GM19240 (cell line): ENCODE results near the gene NME3.
"Not testable (repeated sequence)": the region's sequence is repeated elsewhere in the genome, so short reads cannot be mapped to it uniquely, and the experiment has no call there.

Experiments
- DNase-seq: peaks from one replicate; pipeline ENCODE4 v3.0.0; 2011; ENCODE audit warnings: low spot score; ENCODE audit not compliant: insufficient read length

Gene NME3

DNA sequence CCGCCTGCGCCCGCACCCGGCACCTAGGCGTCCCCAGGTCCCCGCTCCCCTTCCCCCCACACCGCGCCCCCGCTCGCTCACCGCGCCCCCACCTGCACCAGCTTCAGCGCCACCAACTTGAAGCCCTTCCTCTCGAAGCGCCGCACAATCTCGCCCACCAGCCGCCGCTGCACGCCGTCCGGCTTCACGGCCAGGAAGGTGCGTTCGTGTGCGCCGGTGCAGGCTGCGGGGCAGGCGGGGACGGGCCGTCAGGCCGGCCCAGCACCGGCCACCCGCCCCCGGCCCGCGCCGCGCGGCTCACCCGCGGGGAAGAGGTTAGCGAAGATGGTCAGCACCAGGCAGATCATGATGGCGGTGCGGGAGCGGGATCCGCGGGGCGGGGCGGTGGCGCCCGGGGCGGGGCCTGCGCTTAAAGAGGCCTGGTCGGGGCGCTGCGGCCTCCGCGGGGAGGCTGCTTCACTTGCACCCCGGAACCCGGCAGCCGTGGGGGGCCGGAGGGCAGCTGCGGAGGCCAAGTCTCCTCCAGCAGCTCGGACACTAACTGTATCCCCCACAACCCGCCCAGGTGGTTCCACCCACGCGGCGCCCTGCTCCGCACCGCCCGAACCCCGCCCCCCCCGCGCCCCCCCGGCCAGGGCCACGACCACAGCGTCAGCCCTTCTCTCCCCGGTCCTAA lies at the start of gene NME3:
TSS of gene NME3 (minus strand) at position 356 of the 676 bp plus-strand sequence. CDS start at position 347, 9 bp downstream.
- peak; percentile 67 for DNase-seq

DNA sequence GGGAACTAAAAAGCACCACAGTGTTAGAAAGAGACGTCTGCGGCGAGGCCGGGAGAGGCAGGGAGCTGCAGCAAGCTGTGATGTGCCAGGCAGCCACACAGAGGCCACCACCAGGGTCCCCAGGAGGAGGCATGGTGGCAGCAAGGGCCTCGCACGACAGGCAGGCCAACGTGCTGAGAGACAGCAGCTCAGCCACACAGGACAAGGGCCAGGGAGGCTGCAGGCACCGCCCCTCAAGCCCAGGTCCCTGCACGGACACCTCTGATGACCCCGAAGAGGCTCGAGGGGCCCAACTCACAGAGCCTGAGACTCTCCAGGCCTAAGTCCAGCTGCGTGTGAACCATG lies 49.6 kb upstream of the NME3 start:
- DNase-seq: no peak

- DNase-seq: no peak
Measured at GRCh38 chr16:1820096-1820945, 49.0 kb upstream of the NME3 start.

DNA sequence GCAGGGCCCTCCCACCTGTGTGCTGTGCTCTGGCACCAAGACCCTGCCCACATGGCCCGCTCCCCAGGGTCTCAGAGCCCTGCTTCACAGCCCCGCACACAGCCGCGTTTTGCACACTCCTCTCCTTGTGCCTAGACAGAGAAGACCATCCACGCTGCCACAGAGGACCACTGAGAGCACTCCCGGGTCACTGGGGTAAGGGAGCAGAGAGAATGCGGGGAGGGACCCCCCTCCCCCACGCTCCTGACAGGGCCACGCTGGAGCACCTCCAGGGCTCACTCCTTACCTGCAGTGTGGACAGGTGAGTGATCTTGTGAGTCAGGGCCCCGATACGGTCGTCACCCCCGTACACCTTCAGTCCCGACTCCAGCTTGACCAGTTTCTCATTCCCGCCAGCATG lies 48.3 kb upstream of the NME3 start:
- DNase-seq: no peak

GRCh38 chr16:1818873-1819525 lies 47.7 kb upstream of the NME3 start:
- no peak for DNase-seq

DNA sequence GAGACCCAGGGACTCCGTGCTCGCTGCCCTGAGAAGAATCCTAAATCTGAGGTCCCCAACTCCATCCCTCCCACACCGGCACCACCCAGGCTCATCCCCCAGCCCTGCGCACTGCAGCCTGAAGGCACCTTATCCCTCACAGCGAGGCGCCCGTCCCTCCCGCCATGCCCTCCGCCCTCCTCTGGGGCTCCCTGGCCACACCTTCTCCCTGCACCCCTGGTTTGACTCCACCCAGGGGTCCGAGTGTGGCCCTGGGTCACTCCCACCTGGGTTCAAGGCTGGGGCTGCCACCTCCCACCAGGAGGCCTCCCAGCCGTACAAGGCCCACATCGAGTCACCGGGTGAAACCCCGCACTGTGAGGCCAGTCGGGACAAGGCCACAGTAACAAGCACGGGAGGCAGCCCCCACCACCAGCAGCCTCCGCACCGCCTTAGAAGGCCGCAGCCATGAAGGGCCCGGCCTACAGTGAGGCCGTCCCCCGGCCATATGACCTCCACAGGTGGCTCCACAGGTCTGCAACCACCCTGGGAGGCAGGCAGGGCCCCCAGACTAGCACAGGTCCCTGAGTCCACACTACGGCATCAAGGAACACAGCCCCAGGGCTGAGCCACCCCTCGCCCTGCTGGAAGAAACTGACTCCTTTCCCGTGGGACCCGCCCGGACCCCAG lies 47.0 kb upstream of the NME3 start:
- no peak for DNase-seq

DNA sequence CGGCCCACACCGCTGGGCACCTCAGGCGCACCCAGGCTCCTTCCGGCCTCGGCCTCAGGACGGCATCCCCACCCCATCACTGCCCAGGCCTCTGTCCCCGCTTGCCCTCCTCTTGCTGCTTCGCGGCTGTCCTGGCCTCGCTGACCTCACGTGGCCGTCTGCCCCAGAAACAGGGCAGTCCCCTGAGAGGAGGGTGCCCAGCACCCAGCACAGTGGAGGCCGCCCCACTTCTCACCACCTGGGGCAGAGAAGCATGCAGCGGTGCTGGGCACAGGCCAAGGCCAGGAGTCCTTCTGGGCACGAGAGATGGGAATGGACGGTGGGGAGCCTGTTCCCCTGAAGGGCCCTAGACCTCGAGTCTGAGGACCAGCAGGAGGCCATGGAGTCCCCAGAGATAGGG lies 46.4 kb upstream of the NME3 start:
- no peak for DNase-seq

DNA sequence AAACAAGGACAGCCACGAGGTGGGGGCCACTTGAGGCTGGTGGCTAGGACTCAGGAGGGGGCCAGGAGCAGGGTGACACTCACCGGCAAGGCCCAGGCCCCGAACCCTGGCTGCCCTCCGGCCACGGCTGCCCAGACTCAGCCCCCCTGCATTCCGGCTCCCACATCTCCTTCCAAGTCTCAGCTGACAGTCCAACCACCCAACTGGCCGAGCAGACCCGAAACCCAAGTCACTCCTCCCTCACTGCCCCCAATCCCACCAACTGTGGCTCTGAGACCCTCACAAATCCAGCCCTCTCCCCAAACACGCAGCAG lies 45.9 kb upstream of the NME3 start:
- no peak for DNase-seq

DNA sequence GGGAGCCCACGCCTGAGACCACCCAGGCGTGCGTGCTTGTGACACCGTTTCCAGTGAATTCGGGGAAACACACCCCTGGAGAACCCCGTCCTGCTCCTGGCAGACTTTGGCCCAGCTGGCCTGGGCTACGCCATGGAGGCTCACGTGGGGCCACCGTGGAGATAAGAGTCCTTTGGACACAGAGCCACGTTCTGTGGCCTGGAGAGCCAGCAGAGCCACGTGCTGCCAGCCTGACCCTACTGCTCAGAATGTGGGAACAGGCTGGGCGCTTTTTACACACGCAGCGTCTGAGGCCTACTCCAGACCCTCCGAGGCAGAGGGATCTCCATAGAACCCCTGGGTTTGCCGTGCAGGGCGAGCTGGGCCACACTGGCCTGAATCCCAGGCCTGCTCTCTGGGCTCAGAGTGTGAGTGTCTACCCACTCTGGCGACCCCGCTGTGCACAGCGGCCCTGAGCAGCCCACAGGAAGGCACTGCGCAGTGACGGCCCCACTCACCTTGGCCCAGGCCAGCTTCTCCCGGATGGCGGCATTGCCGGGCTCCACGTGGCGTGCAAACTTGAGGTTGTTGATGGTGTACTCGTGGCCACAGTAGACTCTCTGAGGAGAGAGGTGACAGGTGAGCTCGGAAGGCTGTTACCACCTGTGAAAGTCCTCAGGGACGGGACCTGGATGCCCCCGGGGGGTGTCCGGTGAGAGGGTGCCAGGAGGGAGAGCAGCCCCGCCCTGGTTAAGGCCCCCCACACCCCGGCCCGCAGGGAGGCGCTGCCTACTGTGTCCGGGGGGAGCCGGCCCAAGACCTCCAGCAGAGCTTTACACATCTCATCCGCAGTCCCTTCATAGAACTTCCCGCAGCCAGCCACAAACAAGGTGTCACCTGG lies 45.3 kb upstream of the NME3 start:
- no peak for DNase-seq

- DNase-seq: no peak
Measured at GRCh38 chr16:1815461-1815860, 44.1 kb upstream of the NME3 start.

GRCh38 chr16:1812732-1813163 lies 41.4 kb upstream of the NME3 start:
- no peak for DNase-seq

DNA sequence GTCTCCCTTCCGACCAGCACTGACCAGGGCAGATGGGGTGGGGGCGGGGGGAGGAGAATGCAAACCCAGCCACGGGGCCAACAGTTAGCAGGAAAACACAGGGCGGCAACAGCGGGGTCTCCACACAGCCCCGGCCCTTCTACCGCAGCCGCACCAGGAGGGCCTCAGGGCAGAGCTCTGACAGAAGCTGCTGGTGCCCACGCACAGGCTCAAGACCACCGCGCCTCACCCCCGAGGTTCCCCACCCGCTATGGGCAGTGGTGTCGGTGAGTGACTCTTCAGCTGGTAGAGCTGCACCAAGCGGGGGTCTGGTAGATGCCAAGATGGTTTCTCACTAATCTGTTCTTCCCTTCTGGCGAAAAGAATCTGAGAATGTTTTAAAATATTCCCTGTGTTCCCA lies 39.2 kb upstream of the NME3 start:
- no peak for DNase-seq

DNA sequence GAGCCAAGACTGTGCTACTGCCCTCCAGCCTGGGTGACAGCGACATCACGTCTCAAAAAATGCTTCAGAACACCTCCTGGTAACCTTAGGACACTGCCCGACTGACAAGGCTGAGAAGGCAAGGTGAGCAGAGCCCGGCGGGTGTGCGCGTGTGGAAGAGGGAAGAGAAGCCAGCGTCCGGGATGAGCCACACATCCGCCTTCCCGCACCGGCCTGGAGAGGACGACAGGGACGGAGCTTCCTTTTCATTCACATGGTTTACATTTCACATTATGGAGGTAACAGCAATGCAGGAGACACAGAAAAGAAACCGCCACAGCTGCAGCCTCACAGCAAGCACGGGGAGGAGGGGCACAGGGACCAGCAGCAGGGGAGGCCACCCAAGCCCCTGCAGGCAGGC lies 38.8 kb upstream of the NME3 start:
- no peak for DNase-seq

DNA sequence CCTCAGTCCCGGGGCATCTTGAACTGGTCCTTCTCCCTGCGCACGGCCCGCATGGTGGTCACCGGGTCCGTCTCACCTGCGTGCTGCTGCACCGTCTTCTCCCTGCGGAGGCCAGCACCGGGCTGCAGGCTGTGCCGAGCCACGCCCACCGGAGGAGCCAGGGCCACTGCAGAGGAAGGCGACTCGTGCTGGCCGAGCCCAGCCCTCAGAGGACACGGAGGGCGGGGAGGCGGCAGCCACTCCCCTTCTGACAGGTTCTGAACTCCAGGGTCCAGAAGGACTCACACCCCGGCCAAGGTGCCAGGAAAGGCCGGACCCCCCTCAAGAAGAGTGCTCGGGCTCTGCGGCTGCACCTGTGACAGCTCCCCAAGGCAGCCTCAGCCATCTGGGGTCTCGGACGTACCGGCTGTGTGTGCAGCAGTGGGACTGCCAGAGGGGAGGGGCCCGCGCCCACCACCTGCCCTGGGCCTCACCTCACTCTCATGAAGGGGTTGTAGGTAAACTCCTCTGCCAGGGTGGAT lies 38.0 kb upstream of the NME3 start:
- DNase-seq: no peak

- no peak for DNase-seq
Measured at GRCh38 chr16:1808691-1809090, 37.3 kb upstream of the NME3 start.

GRCh38 chr16:1807626-1808025 lies 36.3 kb upstream of the NME3 start:
- no peak for DNase-seq

DNA sequence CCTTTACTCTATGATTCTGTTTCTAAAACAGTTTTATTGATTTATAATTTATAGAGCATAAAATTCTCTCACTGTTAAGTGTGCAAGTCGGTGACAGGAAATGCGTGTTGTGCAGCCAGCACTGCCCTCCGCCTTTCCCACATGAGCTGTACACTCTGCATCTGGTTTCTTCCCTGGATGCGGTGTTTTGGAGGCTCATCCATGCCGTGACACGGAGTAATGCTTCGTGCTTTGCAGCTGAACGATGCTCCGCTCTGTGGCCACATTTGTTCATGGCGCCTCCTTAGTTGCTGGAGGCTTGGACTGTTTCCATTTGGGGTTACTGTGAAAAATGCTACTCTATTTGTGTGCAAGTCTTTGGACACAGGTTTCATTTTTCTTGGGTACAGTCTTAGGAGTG lies 29.4 kb upstream of the NME3 start:
- DNase-seq: no peak

DNA sequence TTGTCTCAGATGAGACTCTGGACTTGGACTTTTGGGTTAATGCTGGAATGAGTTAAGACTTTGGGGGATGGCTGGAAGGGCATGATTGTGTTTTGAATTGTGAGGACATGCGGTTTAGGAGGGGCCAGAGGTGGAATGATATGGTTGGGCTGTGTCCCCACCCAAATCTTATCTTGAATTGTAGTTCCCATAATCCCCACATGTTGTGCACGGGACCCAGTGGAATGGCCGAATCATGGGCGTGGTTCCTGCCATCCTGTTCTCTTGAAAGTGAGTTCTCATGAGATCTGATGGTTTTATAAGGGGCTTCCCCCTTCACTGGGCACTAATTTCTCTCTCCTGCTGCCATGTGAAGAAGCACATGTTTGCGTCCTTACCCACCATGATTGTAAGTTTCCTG lies 27.9 kb upstream of the NME3 start:
- not testable (repeated sequence) for DNase-seq

GRCh38 chr16:1794908-1795666 lies 23.7 kb upstream of the NME3 start:
- no peak for DNase-seq

DNA sequence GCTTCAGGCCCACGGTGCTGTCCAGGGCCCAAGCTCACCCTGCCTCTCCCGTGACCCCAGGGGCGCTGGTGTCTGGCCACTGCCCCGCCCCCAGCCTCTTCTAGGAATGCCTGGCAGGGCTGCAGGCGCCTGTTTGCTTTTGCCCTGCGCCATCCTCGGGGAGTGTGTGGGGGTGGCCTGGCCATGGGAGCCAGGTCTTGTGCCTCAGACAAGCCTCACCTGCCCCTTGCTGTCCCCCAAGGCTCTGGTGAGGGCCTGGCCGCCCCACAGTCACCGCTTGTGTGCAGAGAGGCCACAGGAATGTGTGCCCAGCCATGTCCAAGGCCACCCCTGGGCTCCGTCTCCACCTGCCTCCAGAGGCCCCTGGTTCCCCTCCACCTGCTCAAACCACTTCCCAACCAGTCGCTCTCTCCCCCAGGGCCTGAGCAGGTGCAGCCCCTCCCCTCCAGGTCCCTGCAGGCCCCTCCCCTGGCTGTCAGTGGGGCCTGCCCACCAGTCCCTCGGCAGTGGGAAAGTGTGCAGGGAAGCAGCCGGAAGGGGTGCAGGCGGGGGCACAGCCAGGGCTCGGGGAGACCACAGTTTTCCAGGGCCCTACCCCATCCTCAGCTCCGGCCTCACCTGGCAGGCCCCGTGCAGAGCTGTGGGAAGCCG lies 23.0 kb upstream of the NME3 start:
- DNase-seq: no peak
